T47D (cell line): ENCODE measurements around the gene CALHM2.
A peak's percentile ranks its signal among the peaks of the same experiment; 100 is the strongest.
"Not testable (repeated sequence)": the region's sequence is repeated elsewhere in the genome, so short reads cannot be mapped to it uniquely, and the experiment has no call there.

ENCODE experiments used
- DNase-seq, 2 experiments: peaks; one replicate each; pipeline versions ENCODE4 v3.0.0 to v3.0.0-alpha.2; 2011 to 2012; ENCODE audit warnings: low read depth in 1 of 2, low spot score in 1 of 2
- JUND ChIP-seq: IDR thresholded peaks from 2 replicates; pipeline ENCODE4 v1.6.1; 2012; ENCODE audit warnings: low read depth
- in situ Hi-C: cut with HindIII; loops from 2 replicates; pipeline ENCODE4 v1.10.0; 2016; ENCODE audit warnings: low sequenced_read_pairs, low pct_unique_long_range_greater_than_20kb

The CALHM2 gene

DNA sequence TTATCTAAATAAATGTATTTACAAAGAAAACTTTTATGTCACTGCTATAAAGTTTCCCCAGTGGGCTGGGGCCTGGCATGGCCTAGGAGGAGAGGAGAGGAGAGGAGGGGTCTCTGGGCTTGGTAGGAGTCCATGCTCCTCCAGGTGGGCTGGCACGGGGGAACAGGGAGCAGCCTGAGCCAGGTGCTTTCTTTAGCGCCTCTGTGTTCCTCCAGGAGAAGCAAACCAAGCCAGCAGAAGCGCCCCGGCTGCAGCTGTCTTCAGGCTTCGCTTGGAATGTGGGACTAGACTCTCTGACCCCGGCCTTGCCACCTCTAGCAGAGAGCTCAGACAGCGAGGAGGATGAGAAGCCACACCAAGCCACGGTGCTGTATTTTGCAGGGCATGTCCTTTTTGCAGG, 10.6 kb downstream of the CALHM2 start:
- in situ Hi-C loops = no loop called here
- TF ChIP-seq JUND = no peak
- DNase-seq = no peak

DNA sequence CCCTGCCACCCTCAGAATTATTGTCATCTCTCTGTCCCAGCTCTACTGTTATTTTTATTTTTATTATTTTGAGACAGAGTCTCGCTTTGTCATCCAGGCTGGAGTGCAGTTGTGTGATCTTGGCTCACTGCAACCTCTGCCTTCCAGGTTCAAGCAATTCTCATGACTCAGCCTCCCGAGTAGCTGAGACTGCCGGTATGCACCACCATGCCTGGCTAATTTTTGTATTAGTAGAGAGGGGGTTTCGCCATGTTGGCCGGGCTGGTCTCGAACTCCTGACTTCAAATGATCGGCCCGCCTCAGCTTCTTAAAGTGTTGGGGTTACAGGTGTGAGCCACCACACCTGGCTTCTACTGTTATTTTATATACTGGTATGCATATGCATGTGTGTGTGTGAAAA, 11.0 kb downstream of the CALHM2 start:
- TF ChIP-seq JUND = no peak
- no peak for DNase-seq
- in situ Hi-C loops = no loop called here

- in situ Hi-C loops = no loop called here
- no peak for TF ChIP-seq JUND
- DNase-seq = no peak
Measured at GRCh38 chr10:103440416-103440815, 11.8 kb downstream of the CALHM2 start.

DNA sequence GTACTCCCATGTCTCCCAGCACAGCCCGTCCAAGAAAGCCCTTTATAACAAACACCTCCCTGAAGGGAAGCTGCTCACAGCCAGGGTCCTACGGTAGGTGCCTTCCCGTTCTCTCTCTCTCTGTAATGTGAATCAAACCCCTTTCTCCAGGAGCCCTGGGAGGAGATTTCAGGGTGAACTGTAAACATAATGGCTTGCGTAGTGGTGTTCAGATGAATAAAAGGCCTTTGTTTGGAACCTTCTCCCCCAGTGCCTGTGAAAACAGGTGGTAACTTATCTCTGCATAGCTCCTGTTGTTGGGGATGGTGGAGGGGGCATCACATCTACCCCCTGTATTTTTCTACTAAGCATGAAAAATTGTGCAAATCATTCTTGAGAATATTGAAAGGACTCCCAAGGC, 12.4 kb downstream of the CALHM2 start:
- in situ Hi-C loops = no loop called here
- no peak for TF ChIP-seq JUND
- no peak for DNase-seq

DNA sequence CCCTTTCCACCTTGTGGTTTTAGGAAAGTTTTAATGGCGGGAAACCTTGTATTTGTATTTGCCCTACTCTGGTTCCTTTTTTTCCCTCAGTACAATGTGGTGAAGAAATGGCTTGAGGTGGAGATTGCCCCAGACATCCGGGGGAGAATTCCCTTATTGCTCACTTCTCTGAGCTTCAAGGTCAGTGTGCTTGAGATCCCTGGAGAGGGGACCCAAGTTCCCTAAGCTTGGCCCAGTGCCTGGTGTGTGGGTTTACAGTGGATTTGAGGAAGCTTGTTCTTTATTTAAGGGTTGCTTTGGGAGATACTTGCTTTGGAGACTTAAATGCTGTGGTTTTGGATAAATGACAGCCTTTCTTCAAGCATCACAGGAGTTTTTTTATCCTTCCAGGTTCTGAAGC, 18.3 kb downstream of the CALHM2 start:
- in situ Hi-C loops = no loop called here
- no peak for DNase-seq
- no peak for TF ChIP-seq JUND

GRCh38 chr10:103431902-103432301, 20.3 kb downstream of the CALHM2 start:
- no peak for DNase-seq
- TF ChIP-seq JUND = no peak
- in situ Hi-C loops = no loop called here

GRCh38 chr10:103429647-103430046, 22.5 kb downstream of the CALHM2 start:
- in situ Hi-C loops = no loop called here
- no peak for DNase-seq
- no peak for TF ChIP-seq JUND

GRCh38 chr10:103428989-103429643, 23.1 kb downstream of the CALHM2 start:
- no peak for TF ChIP-seq JUND
- in situ Hi-C loops = no loop called here
- no peak for DNase-seq

- no peak for TF ChIP-seq JUND
- DNase-seq = no peak
- in situ Hi-C loops = no loop called here
Measured at GRCh38 chr10:103427866-103428265, 24.3 kb downstream of the CALHM2 start.

DNA sequence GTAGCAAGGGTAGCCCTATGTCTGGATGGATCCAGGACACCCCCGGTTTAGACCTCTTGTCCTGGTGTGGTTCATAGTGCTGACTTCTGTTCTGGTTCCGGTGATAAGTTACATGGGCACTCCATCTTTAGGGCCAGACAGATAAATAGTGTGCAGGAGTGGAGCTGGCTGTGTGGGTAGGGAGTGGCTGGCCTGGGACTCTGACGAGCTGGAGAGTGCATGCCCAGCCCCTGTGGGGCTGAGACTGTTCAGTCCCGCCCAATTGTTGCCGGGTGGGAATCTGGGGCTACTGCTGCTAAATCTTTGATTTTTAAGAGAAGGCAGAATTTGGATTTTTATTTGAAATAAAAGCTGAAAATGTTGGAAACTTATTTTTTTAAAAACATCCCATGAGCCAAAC, 28.4 kb downstream of the CALHM2 start:
- in situ Hi-C loops = no loop called here
- no peak for DNase-seq
- TF ChIP-seq JUND = no peak

GRCh38 chr10:103419101-103419500, 33.1 kb downstream of the CALHM2 start:
- no peak for TF ChIP-seq JUND
- no peak for DNase-seq
- in situ Hi-C loops = no loop called here

DNA sequence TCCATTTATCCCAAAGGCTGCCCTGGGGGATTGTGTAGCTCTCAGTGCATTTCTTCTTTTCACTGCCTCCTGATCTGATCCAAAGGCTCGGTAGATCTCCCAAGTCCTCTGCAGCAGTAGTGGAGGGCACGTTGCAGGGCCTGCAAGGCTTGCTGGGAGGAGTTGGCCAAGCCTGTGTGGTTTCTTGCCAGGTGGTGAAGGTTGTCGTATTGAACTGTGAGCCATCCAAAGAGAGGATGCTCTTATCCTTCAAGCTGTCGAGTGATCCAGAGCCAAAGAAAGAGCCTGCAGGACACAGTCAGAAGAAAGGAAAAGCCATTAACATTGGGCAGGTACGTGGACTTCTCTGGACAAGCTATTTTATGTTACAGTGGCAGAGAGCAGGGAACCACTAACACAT, 34.6 kb downstream of the CALHM2 start:
- DNase-seq = no peak
- in situ Hi-C loops = no loop called here
- no peak for TF ChIP-seq JUND

DNA sequence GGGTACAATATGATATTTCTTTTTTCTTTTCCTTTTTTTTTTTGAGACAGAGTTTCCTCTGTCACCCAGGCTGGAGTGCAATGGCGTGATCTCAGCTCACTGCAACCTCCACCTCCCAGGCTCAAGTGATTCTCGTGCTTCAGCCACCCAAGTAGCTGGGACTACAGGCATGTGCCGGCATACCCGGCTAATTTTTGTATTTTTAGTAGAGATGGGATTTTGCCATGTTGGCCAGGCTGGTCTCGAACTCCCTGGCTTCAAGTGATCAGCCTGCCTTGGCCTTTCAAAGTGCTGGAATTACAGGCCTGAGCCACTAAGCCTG, 35.1 kb downstream of the CALHM2 start:
- DNase-seq, in situ Hi-C loops: not testable (repeated sequence)

GRCh38 chr10:103416436-103417147, 35.6 kb downstream of the CALHM2 start:
- TF ChIP-seq JUND = no peak
- in situ Hi-C loops = no loop called here
- peak; percentile 9 to 60 for DNase-seq
